Hepatocyte (in vitro differentiated cells): ENCODE data around the gene SNRNP27. TPM values are rescaled to one million over a fixed set of nuclear protein-coding genes. Genes with fewer than 3 reads are reported as not detected.

Experiments used
- DNase-seq: peaks from one replicate; pipeline ENCODE4 v3.0.0-alpha.2; 2016; ENCODE audit warnings: low spot score
- H2AFZ ChIP-seq: fragments of 200-600 bp; sonication (generic); 2 replicates; pipeline ENCODE4 v1.6.0; 2016; ENCODE audit warnings: antibody characterized with exemption, mild to moderate bottlenecking
- H3K27ac ChIP-seq: fragments of 200-600 bp; sonication (generic); 2 replicates; pipeline ENCODE4 v1.5.1; 2016; ENCODE audit warnings: mild to moderate bottlenecking
- H3K27me3 ChIP-seq: fragments of 200-600 bp; sonication (generic); 2 replicates; pipeline ENCODE4 v1.6.1; 2016
- H3K36me3 ChIP-seq: fragments of 200-600 bp; sonication (generic); replicated peaks from 2 replicates; pipeline ENCODE4 v1.5.1; 2016; ENCODE audit warnings: low read depth; ENCODE audit not compliant: insufficient read depth
- H3K4me1 ChIP-seq: fragments of 200-600 bp; sonication (generic); 2 replicates; pipeline ENCODE4 v1.5.1; 2016; ENCODE audit warnings: mild to moderate bottlenecking, moderate library complexity; ENCODE audit not compliant: insufficient read depth
- H3K4me2 ChIP-seq: fragments of 200-600 bp; sonication (generic); 2 replicates; pipeline ENCODE4 v1.6.0; 2016
- H3K4me3 ChIP-seq: fragments of 200-600 bp; sonication (generic); 2 replicates; pipeline ENCODE4 v1.5.1; 2016; ENCODE audit warnings: mild to moderate bottlenecking
- H3K79me2 ChIP-seq: fragments of 200-600 bp; sonication (generic); 2 replicates; pipeline ENCODE4 v1.6.0; 2017; ENCODE audit warnings: mild to moderate bottlenecking
- H3K9me2 ChIP-seq: fragments of 200-600 bp; sonication (generic); replicated peaks from 2 replicates; pipeline ENCODE4 v1.6.0; 2017; ENCODE audit warnings: mild to moderate bottlenecking; ENCODE audit not compliant: insufficient read depth
- H3K9me3 ChIP-seq: fragments of 200-600 bp; sonication (generic); 2 replicates; pipeline ENCODE4 v1.5.1; 2016; ENCODE audit warnings: low read depth, mild to moderate bottlenecking
- H4K20me1 ChIP-seq: fragments of 200-600 bp; sonication (generic); 2 replicates; pipeline ENCODE4 v1.6.0; 2016; ENCODE audit warnings: mild to moderate bottlenecking; ENCODE audit not compliant: insufficient read depth, poor library complexity, severe bottlenecking
- EZH2 ChIP-seq: fragments of 200-600 bp; sonication (generic); IDR thresholded peaks from 2 replicates; pipeline ENCODE4 v1.6.1; 2016; ENCODE audit warnings: antibody characterized with exemption, mild to moderate bottlenecking, borderline replicate concordance
- EZH2phosphoT487 ChIP-seq: fragments of 200-600 bp; sonication (generic); IDR thresholded peaks from one replicate; pipeline ENCODE4 v1.6.1; 2018; ENCODE audit warnings: antibody characterized with exemption, mild to moderate bottlenecking, low read depth, moderate library complexity; ENCODE audit not compliant: unreplicated experiment, severe bottlenecking
- WGBS: methylation state at CpG from one replicate; pipeline ENCODE4 v1.1.6; 2016; ENCODE audit warnings: low lambda C conversion rate; ENCODE audit errors: missing lambda C conversion rate; 5-methylcytosine and 5-hydroxymethylcytosine counted together
- polyA plus RNA-seq: library from polyadenylated mRNA; unstranded; fragments of >200 nt; fragmentation: Nextera tagmentation; extraction: Ambion mirVana; gene quantifications from 2 replicates; pipeline ENCODE4 v1.2.1, GENCODE V29; 2016
- total RNA-seq: library from RNA; depleted of rRNA; stranded (reverse); fragments of >200 nt; gene quantifications from 2 replicates; pipeline ENCODE4 v1.2.3, GENCODE V29; 2014
- TF ChIP-seq, protein P1 (sequence below): fragments of 200-600 bp; sonication (generic); IDR thresholded peaks from 2 replicates; pipeline ENCODE4 v1.5.1; 2016; ENCODE audit warnings: antibody characterized with exemption, mild to moderate bottlenecking; ENCODE audit not compliant: poor library complexity

SNRNP27 gene
- total and polyA plus RNA-seq, 2 experiments from 2014 or later, result 58.4 to 65.5 TPM

DNA sequence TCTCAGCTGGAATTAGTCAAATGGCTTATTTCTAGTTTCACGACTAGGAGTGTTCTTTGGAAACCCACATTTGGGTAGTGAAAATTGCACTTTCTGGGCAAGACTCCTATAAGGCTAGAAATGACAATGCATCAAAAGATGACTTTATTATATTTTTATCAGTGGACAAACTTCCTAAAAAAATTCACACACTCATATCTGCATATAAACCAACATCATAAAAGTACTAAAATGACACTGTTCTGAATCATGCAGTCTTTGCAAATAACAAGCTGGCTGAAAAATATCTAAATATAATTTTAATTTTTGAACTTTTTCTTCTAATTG lies 38.8 kb downstream of the SNRNP27 start:
- Histone ChIP-seq H2AFZ (no peak overlapping the region), H3K4me3 (no peak overlapping the region), H3K4me2 (no peak overlapping the region), H3K4me1 (peaks cover 14% of the 10 kb centered on the region), H3K36me3 (no peaks in the 10 kb centered on the region), H3K79me2 (peaks cover 14% of the 10 kb centered on the region), H3K27me3 (no peaks in the 10 kb centered on the region), H3K27ac (peak overlapping the region; percentile 89), H3K9me2 (no peaks in the 10 kb centered on the region), H3K9me3 (no peaks in the 10 kb centered on the region), H4K20me1 (no peaks in the 10 kb centered on the region)
- WGBS, result 94% methylated on average over 1 of the region's 1 CpG
- no peak for TF ChIP-seq EZH2phosphoT487
- TF ChIP-seq, protein P1, sequence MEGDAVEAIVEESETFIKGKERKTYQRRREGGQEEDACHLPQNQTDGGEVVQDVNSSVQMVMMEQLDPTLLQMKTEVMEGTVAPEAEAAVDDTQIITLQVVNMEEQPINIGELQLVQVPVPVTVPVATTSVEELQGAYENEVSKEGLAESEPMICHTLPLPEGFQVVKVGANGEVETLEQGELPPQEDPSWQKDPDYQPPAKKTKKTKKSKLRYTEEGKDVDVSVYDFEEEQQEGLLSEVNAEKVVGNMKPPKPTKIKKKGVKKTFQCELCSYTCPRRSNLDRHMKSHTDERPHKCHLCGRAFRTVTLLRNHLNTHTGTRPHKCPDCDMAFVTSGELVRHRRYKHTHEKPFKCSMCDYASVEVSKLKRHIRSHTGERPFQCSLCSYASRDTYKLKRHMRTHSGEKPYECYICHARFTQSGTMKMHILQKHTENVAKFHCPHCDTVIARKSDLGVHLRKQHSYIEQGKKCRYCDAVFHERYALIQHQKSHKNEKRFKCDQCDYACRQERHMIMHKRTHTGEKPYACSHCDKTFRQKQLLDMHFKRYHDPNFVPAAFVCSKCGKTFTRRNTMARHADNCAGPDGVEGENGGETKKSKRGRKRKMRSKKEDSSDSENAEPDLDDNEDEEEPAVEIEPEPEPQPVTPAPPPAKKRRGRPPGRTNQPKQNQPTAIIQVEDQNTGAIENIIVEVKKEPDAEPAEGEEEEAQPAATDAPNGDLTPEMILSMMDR, result no peak
- DNase-seq, result no peak

GRCh38 chr2:69933254-69933828 lies 39.6 kb downstream of the SNRNP27 start:
- Histone ChIP-seq H3K9me2 (no peaks in the 10 kb centered on the region), H3K4me2 (peak overlapping the region; percentile 72), H4K20me1 (no peaks in the 10 kb centered on the region), H3K27me3 (no peaks in the 10 kb centered on the region), H3K79me2 (peaks cover 14% of the 10 kb centered on the region), H3K4me1 (peaks cover 14% of the 10 kb centered on the region), H2AFZ (no peak overlapping the region), H3K27ac (peak overlapping the region; percentile 89), H3K36me3 (no peaks in the 10 kb centered on the region), H3K9me3 (no peaks in the 10 kb centered on the region), H3K4me3 (no peak overlapping the region)
- DNase-seq, result no peak
- TF ChIP-seq EZH2phosphoT487, result no peak
- TF ChIP-seq, protein P1, result no peak
- no peak for TF ChIP-seq EZH2

GRCh38 chr2:69933839-69934613 lies 40.3 kb downstream of the SNRNP27 start:
- no peak overlapping the region for H2AFZ ChIP-seq
- peaks cover 14% of the 10 kb centered on the region for H3K4me1 ChIP-seq
- DNase-seq, result peak; percentile 78
- H3K9me3 ChIP-seq, result no peaks in the 10 kb centered on the region
- H3K36me3 ChIP-seq, result no peaks in the 10 kb centered on the region
- H4K20me1 ChIP-seq, result no peaks in the 10 kb centered on the region
- no peak overlapping the region for H3K4me3 ChIP-seq
- H3K27ac ChIP-seq, result peak overlapping the region; percentile 89
- WGBS, result 38% methylated on average over 4 of the region's 4 CpGs
- no peaks in the 10 kb centered on the region for H3K9me2 ChIP-seq
- H3K79me2 ChIP-seq, result peaks cover 14% of the 10 kb centered on the region
- no peaks in the 10 kb centered on the region for H3K27me3 ChIP-seq
- TF ChIP-seq, protein P1, result no peak
- no peak for TF ChIP-seq EZH2
- no peak for TF ChIP-seq EZH2phosphoT487
- peak overlapping the region; percentile 72 for H3K4me2 ChIP-seq
